Measurements from ENCODE around the gene TTYH2.

DNA sequence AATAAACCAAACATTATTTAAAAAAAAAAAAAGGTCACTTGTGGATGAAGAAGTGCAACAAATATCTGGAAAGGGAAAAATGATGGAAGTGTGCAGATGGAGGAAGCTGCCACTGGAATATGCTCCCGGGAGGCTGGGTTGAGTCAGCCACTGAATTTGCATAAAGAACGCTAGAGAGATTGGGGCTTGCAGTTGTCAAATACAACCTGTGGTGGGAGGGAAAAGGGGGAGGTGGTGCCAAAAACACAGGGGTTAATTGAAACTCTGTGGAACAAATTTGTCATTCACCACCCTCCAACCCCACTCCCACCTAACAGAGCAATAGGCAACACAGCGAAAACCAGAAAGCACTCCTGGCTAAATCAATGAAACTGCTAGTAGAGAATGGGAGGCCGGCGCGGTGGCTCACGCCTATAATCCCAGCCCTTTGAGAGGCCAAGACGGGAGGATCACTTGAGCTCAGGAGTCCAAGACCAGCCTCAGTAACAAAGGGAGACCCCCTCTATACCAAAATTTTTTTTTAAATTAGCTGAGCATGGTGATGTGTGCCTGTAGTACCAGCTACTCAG, 47.5 kb upstream of the TTYH2 start:
- TF ChIP-seq, protein P1, sequence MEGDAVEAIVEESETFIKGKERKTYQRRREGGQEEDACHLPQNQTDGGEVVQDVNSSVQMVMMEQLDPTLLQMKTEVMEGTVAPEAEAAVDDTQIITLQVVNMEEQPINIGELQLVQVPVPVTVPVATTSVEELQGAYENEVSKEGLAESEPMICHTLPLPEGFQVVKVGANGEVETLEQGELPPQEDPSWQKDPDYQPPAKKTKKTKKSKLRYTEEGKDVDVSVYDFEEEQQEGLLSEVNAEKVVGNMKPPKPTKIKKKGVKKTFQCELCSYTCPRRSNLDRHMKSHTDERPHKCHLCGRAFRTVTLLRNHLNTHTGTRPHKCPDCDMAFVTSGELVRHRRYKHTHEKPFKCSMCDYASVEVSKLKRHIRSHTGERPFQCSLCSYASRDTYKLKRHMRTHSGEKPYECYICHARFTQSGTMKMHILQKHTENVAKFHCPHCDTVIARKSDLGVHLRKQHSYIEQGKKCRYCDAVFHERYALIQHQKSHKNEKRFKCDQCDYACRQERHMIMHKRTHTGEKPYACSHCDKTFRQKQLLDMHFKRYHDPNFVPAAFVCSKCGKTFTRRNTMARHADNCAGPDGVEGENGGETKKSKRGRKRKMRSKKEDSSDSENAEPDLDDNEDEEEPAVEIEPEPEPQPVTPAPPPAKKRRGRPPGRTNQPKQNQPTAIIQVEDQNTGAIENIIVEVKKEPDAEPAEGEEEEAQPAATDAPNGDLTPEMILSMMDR (IDR thresholded peaks at IDR 0.05) = no peak
- no peak for TF ChIP-seq POLR2A (IDR thresholded peaks at IDR 0.05)

All from right lobe of liver (tissue), 4 donors.